HEK293 (cell line): ENCODE results near the gene CORO2B.

Experiments used
- INSM2 ChIP-seq: fragments of 450-650 bp; formaldehyde crosslinking; IDR thresholded peaks from 2 replicates; pipeline ENCODE4 v1.5.1; 2016; ENCODE audit warnings: missing biosample characterization, missing genetic modification characterization
- KLF1 ChIP-seq: fragments of 450-650 bp; formaldehyde crosslinking; IDR thresholded peaks from 2 replicates; pipeline ENCODE4 v1.5.1; 2016; ENCODE audit warnings: missing biosample characterization, missing genetic modification characterization
- MYNN ChIP-seq: fragments of 450-650 bp; formaldehyde crosslinking; IDR thresholded peaks from 2 replicates; pipeline ENCODE4 v1.5.1; 2016; ENCODE audit warnings: missing biosample characterization, missing genetic modification characterization, borderline replicate concordance
- OSR2 ChIP-seq: fragments of 450-650 bp; formaldehyde crosslinking; IDR thresholded peaks from 2 replicates; pipeline ENCODE4 v1.5.1; 2016; ENCODE audit warnings: missing biosample characterization, missing genetic modification characterization
- PRDM4 ChIP-seq: fragments of 450-650 bp; formaldehyde crosslinking; IDR thresholded peaks from 2 replicates; pipeline ENCODE4 v1.5.1; 2017; ENCODE audit warnings: missing biosample characterization, missing genetic modification characterization
- REST ChIP-seq: fragments of 450-650 bp; formaldehyde crosslinking; IDR thresholded peaks from 2 replicates; pipeline ENCODE4 v1.5.1; 2016; ENCODE audit warnings: missing biosample characterization, missing genetic modification characterization
- SP3 ChIP-seq: fragments of 450-650 bp; formaldehyde crosslinking; IDR thresholded peaks from 2 replicates; pipeline ENCODE4 v1.5.1; 2016; ENCODE audit warnings: missing biosample characterization, missing genetic modification characterization
- SP7 ChIP-seq: fragments of 450-650 bp; formaldehyde crosslinking; IDR thresholded peaks from 2 replicates; pipeline ENCODE4 v1.5.1; 2016; ENCODE audit warnings: missing biosample characterization, missing genetic modification characterization
- WT1 ChIP-seq: fragments of 450-650 bp; formaldehyde crosslinking; IDR thresholded peaks from 2 replicates; pipeline ENCODE4 v1.5.1; 2016; ENCODE audit warnings: missing biosample characterization, missing genetic modification characterization
- YY1 ChIP-seq: fragments of 450-650 bp; formaldehyde crosslinking; IDR thresholded peaks from 2 replicates; pipeline ENCODE4 v1.5.1; 2018; ENCODE audit warnings: missing biosample characterization, missing genetic modification characterization
- ZBTB17 ChIP-seq: fragments of 450-650 bp; formaldehyde crosslinking; IDR thresholded peaks from 2 replicates; pipeline ENCODE4 v1.5.1; 2016; ENCODE audit warnings: missing biosample characterization, missing genetic modification characterization
- ZBTB20 ChIP-seq: fragments of 450-650 bp; formaldehyde crosslinking; IDR thresholded peaks from 2 replicates; pipeline ENCODE4 v1.5.1; 2016; ENCODE audit warnings: missing biosample characterization, missing genetic modification characterization
- ZBTB21 ChIP-seq: fragments of 450-650 bp; formaldehyde crosslinking; IDR thresholded peaks from 2 replicates; pipeline ENCODE4 v1.5.1; 2017; ENCODE audit warnings: missing biosample characterization, missing genetic modification characterization
- ZEB2 ChIP-seq: fragments of 450-650 bp; formaldehyde crosslinking; IDR thresholded peaks from 2 replicates; pipeline ENCODE4 v1.5.1; 2016; ENCODE audit warnings: missing biosample characterization, missing genetic modification characterization
- ZIC2 ChIP-seq: fragments of 450-650 bp; formaldehyde crosslinking; IDR thresholded peaks from 2 replicates; pipeline ENCODE4 v1.5.1; 2016; ENCODE audit warnings: missing biosample characterization, missing genetic modification characterization
- ZNF138 ChIP-seq: fragments of 450-650 bp; formaldehyde crosslinking; IDR thresholded peaks from 2 replicates; pipeline ENCODE4 v1.5.1; 2016; ENCODE audit warnings: missing biosample characterization, missing genetic modification characterization, borderline replicate concordance
- ZNF24 ChIP-seq: fragments of 450-650 bp; formaldehyde crosslinking; IDR thresholded peaks from 2 replicates; pipeline ENCODE4 v1.5.1; 2016; ENCODE audit warnings: missing biosample characterization, missing genetic modification characterization
- ZNF302 ChIP-seq: fragments of 450-650 bp; formaldehyde crosslinking; IDR thresholded peaks from 2 replicates; pipeline ENCODE4 v1.5.1; 2016; ENCODE audit warnings: missing biosample characterization, missing genetic modification characterization, low read depth
- ZNF341 ChIP-seq: fragments of 450-650 bp; formaldehyde crosslinking; IDR thresholded peaks from 2 replicates; pipeline ENCODE4; 2016; ENCODE audit warnings: low read depth, missing biosample characterization, missing genetic modification characterization
- ZNF629 ChIP-seq: fragments of 450-650 bp; formaldehyde crosslinking; IDR thresholded peaks from 2 replicates; pipeline ENCODE4 v1.5.1; 2017; ENCODE audit warnings: missing biosample characterization, missing genetic modification characterization
- ZNF660 ChIP-seq: fragments of 450-650 bp; IDR thresholded peaks from 2 replicates; pipeline ENCODE4 v1.5.1; 2018; ENCODE audit warnings: missing biosample characterization, mild to moderate bottlenecking, missing genetic modification characterization
- ZNF704 ChIP-seq: fragments of 450-650 bp; formaldehyde crosslinking; IDR thresholded peaks from 2 replicates; pipeline ENCODE4 v1.5.1; 2016; ENCODE audit warnings: missing biosample characterization, missing genetic modification characterization
- ZNF830 ChIP-seq: fragments of 450-650 bp; IDR thresholded peaks from 2 replicates; pipeline ENCODE4 v1.5.0; 2018; ENCODE audit warnings: missing biosample characterization, missing genetic modification characterization, low read depth, mild to moderate bottlenecking, moderate library complexity

The CORO2B gene

GRCh38 chr15:68603951-68604350 is 25.2 kb downstream of the CORO2B start (continued):
- TF ChIP-seq PRDM4 (tag by site-specific recombination) (no peak), ZNF302 (tag by site-specific recombination) (no peak), KLF1 (tag by site-specific recombination) (no peak), ZNF24 (0 out of 2 replicates have a peak, but pooled peaks have one; percentile 53), ZBTB17 (tag by site-specific recombination) (0 out of 2 replicates have a peak, but pooled peaks have one; percentile 26), ZNF830 (tag by site-specific recombination) (no peak), ZNF704 (tag by site-specific recombination) (no peak), MYNN (tag by site-specific recombination) (0 out of 2 replicates have a peak, but pooled peaks have one; percentile 11), WT1 (tag by site-specific recombination) (peak; percentile 83), OSR2 (tag by site-specific recombination) (peak; percentile 28; the same call in 1 of the 2 replicates), ZEB2 (tag by site-specific recombination) (0 out of 2 replicates have a peak, but pooled peaks have one; percentile 16), ZNF341 (tag by site-specific recombination) (no peak), ZNF629 (tag by site-specific recombination) (peak; percentile 45; the same call in 1 of the 2 replicates), SP7 (tag by site-specific recombination) (peak; percentile 63; the same call in 1 of the 2 replicates), REST (tag by site-specific recombination) (no peak), ZIC2 (tag by site-specific recombination) (peak; percentile 96), ZBTB21 (tag by site-specific recombination) (peak; percentile 39; the same call in 1 of the 2 replicates), ZNF660 (peak; percentile 59; the same call in 1 of the 2 replicates), YY1 (tag by site-specific recombination) (no peak), SP3 (tag by site-specific recombination) (no peak), ZBTB20 (tag by site-specific recombination) (peak; percentile 77), ZNF138 (tag by site-specific recombination) (no peak), INSM2 (0 out of 2 replicates have a peak, but pooled peaks have one; percentile 10)
